ENCODE measurements around the gene TFB2M. TPM values are rescaled to one million over a fixed set of nuclear protein-coding genes. Genes with fewer than 3 reads are reported as not detected.

The TFB2M gene
- polyA plus RNA-seq, 3 donors: 4.9 to 9.7 (median 7.9) TPM

- Histone ChIP-seq H3K36me3 (replicated peaks in 1 of 2; ENCODE audit: control insufficient read depth in 1 of 2, insufficient read depth in 2 of 2, low read length in 2 of 2) (peaks cover 60 to 94% of the 10 kb centered on the region in 2 donors), H4K20me1 (ENCODE audit: insufficient read depth, low read length) (no peaks in the 10 kb centered on the region), H3K27ac (ENCODE audit: low read depth in 1 of 2, low read length in 2 of 2) (no peak overlapping the region), H3K4me1 (ENCODE audit: control insufficient read depth in 1 of 2, insufficient read depth in 2 of 2, low read length in 2 of 2) (no peaks in the 10 kb centered on the region), H3K27me3 (ENCODE audit: control insufficient read depth in 2 of 2, insufficient read depth in 2 of 2, low read length in 2 of 2) (no peaks in the 10 kb centered on the region), H3K9ac (ENCODE audit: insufficient read depth, low read length, poor library complexity, severe bottlenecking) (no peak overlapping the region), H2AFZ (ENCODE audit: insufficient read depth, low read depth, low read length, poor library complexity, severe bottlenecking) (no peak overlapping the region), H3K4me3 (replicated peaks in 1 of 3; ENCODE audit: low read depth in 2 of 3, low read length in 3 of 3) (no peak overlapping the region), H3K4me2 (replicated peaks; ENCODE audit: extremely low read depth, low read length, poor library complexity, severe bottlenecking) (no peak overlapping the region), H3K79me2 (ENCODE audit: insufficient read depth, low read length) (no peaks in the 10 kb centered on the region), H3K9me3 (replicated peaks in 1 of 2; ENCODE audit: control insufficient read depth in 1 of 2, insufficient read depth in 1 of 2, low read length in 2 of 2) (no peaks in the 10 kb centered on the region)
- DNase-seq: no peak
- TF ChIP-seq CTCF (IDR thresholded peaks at IDR 0.05): no peak
- Mint-ChIP-seq H3K9me3 (peaks cover 0 to 1% (median 0%) of the 10 kb centered on the region in 7 donors), H3K4me1 (no peaks in the 10 kb centered on the region), H3K27me3 (ENCODE audit: low read depth in 3 of 3) (no peaks in the 10 kb centered on the region), H3K27ac (no peak overlapping the region), H3K36me3 (peaks cover 56 to 79% of the 10 kb centered on the region in 2 donors), H3K4me3 (no peak overlapping the region)
- no CpG with 5 or more reads among the region's 1 CpG for WGBS (ENCODE audit: insufficient coverage)
- intact Hi-C loops (cut with micrococcal nuclease): no loop called here
Observed at GRCh38 chr1:246544001-246544400, 22.1 kb downstream of the TFB2M start.

- Histone ChIP-seq H3K4me1 (ENCODE audit: control insufficient read depth in 1 of 2, insufficient read depth in 2 of 2, low read length in 2 of 2) (no peaks in the 10 kb centered on the region), H2AFZ (ENCODE audit: insufficient read depth, low read depth, low read length, poor library complexity, severe bottlenecking) (no peak overlapping the region), H3K36me3 (replicated peaks in 1 of 2; ENCODE audit: control insufficient read depth in 1 of 2, insufficient read depth in 2 of 2, low read length in 2 of 2) (peaks cover 49 to 66% of the 10 kb centered on the region in 2 donors), H3K9me3 (replicated peaks in 1 of 2; ENCODE audit: control insufficient read depth in 1 of 2, insufficient read depth in 1 of 2, low read length in 2 of 2) (no peaks in the 10 kb centered on the region), H4K20me1 (ENCODE audit: insufficient read depth, low read length) (no peaks in the 10 kb centered on the region), H3K4me2 (replicated peaks; ENCODE audit: extremely low read depth, low read length, poor library complexity, severe bottlenecking) (no peak overlapping the region), H3K27ac (ENCODE audit: low read depth in 1 of 2, low read length in 2 of 2) (no peak overlapping the region), H3K79me2 (ENCODE audit: insufficient read depth, low read length) (no peaks in the 10 kb centered on the region), H3K27me3 (ENCODE audit: control insufficient read depth in 2 of 2, insufficient read depth in 2 of 2, low read length in 2 of 2) (no peaks in the 10 kb centered on the region), H3K4me3 (replicated peaks in 1 of 3; ENCODE audit: low read depth in 2 of 3, low read length in 3 of 3) (no peak overlapping the region), H3K9ac (ENCODE audit: insufficient read depth, low read length, poor library complexity, severe bottlenecking) (no peak overlapping the region)
- Mint-ChIP-seq H3K9me3 (peaks cover 0 to 5% (median 0%) of the 10 kb centered on the region in 7 donors), H3K4me1 (no peaks in the 10 kb centered on the region), H3K27ac (no peak overlapping the region), H3K36me3 (peaks cover 47 to 60% of the 10 kb centered on the region in 2 donors), H3K4me3 (no peak overlapping the region), H3K27me3 (ENCODE audit: low read depth in 3 of 3) (peaks cover 0 to 3% (median 0%) of the 10 kb centered on the region in 3 donors)
- no peak for TF ChIP-seq CTCF (IDR thresholded peaks at IDR 0.05)
- intact Hi-C loops (cut with micrococcal nuclease): no loop called here
- DNase-seq: no peak
- WGBS (ENCODE audit: insufficient coverage): no CpG with 5 or more reads among the region's 7 CpGs
Observed at GRCh38 chr1:246540738-246541491, 25.1 kb downstream of the TFB2M start.

Data from CD14-positive monocyte (primary cell).